Inferior parietal cortex (tissue), 1 donor: ENCODE results near the gene TSPAN6.

Experiments
- DNase-seq: peaks from one replicate; pipeline ENCODE4 v3.0.0-alpha.2; 2016; ENCODE audit errors: extremely low spot score

The TSPAN6 gene, protein sequence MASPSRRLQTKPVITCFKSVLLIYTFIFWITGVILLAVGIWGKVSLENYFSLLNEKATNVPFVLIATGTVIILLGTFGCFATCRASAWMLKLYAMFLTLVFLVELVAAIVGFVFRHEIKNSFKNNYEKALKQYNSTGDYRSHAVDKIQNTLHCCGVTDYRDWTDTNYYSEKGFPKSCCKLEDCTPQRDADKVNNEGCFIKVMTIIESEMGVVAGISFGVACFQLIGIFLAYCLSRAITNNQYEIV

DNA sequence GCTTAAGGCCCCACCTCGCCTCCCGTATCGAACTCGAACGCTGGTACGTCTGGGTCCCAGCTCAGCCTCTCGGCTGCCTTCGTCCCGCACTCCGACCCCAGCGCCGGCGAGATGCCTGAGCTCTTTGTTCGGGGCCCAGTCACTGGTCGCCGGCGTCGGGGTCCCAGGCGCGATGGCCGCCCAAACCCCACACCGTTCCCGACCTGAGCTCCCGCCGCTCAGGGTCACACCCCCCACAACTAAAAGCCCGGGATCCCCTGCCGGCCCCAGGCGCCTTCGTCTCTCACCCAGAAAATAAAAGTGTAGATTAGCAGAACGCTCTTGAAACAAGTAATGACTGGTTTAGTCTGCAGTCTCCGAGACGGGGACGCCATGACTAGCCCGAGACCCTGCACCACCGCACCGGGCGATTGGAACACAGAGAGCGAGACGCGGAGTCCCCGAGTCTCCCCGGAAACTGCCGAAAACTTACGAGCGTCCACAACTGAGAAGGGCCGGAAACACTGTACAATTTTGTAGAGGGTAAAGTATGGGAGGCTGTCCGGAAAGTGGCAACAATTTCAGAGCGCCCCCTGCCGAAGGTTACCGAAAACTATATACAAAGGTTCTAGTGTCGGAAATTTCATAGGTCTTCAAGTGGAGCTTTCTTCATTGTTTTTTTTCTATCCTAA, at the start of gene TSPAN6:
TSS of gene TSPAN6 (minus strand) at position 486 of the 671 bp plus-strand sequence. CDS start at position 374, 112 bp downstream.
- peak; percentile 60 for DNase-seq

DNA sequence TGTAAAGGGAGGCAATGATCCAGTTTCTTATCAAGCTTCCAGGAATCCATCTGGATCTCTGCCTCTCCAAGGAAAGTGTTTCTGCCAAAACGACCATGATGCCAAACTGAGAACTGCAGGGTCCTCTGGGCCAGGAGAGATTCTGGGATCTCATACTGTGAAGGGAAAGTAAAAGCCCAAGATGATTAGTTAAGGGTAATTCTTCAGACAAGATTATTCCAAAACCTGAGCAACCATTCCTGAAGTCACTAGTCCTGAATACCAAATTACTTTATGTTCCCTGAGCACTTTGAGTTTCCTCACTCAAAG, 49.3 kb upstream of the TSPAN6 start:
- DNase-seq, result no peak

DNA sequence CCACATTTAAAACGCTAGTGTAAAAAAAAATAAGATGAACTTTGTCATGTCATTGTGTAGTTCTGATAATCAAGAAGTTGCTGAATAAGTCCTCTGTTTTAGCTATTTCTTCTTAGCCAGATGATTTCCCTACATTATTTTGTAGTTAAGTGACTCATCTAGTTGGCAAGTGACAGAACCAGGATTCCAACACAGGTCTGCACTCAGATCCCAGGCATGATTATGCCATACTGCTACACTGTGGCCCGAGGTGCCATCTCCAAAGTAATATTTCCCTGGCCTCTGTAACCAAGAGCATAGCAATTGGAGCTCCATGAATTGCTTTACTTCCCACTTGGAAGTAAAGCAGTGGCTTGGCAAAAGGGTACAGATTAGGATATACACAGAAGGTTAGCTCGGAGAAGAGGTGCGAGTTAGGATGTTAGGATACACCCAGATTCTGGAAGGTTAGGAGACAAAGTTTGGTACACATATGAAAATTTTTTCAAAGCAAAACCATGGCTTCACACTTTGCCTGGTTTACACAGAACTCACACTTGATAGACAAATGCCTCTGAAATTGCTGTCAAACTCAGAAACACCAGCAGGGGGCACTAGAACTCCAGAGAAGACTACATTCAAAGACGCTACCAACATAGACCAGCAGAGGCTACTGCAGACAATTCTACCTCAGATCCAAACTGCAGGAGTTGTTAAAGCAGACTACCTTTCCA, 48.8 kb upstream of the TSPAN6 start:
- DNase-seq, result peak; percentile 81

DNA sequence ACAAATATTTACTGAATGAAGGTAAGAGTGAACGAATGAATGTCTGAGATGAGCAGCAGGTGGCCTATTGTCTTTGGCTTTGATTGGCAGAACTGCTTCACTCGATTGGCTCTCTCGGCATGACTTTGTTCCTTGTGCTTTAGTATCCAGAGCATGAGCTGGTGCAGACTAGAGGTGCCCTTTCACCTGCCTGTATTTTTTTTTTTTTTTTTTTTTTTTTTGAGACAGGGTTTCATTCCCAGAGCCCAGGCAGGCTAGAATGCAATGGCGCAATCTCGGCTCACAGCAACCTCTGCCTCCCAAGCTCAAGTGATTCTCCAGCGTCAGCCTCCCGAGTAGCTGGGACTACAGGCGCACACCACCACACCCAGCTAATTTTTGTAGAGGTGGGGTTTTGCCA, 46.3 kb upstream of the TSPAN6 start:
- no peak for DNase-seq

DNA sequence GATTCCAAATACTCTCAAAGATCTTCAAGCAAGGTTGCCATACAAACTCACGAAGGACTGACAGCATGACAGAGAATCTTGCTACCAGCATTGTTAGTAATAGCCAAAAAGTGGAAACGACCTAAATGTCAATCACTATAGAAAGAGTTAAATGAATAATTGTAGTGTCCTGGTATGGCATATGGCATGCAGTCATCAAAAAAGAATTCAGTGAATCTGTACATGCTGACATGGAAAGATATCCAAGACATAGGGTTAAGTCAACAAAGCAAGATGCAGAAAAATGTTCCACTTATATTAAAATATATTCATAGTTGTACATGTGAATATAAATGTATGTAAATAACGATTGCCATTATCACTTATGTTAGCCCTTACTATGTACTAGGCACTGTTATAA, 45.0 kb upstream of the TSPAN6 start:
- no peak for DNase-seq

DNA sequence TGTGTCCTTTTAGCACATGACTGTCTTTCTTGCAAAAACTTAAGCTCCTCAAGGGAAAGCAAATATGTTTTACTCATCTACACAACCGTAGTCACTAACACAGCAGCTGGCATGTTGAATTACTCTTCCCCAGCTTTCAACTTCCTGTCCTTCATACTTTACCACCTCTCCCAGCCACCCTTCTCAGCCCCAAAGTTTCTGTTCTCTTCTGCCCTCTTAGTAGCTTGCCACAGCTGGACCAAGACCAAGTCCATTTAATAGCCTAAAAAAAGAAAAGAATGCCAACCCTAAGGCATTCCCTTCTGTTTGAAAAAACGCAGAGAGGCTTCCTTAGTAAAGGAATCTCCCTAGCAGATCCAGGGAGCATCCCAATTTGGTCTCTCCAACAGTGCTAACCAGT, 44.1 kb upstream of the TSPAN6 start:
- no peak for DNase-seq

DNA sequence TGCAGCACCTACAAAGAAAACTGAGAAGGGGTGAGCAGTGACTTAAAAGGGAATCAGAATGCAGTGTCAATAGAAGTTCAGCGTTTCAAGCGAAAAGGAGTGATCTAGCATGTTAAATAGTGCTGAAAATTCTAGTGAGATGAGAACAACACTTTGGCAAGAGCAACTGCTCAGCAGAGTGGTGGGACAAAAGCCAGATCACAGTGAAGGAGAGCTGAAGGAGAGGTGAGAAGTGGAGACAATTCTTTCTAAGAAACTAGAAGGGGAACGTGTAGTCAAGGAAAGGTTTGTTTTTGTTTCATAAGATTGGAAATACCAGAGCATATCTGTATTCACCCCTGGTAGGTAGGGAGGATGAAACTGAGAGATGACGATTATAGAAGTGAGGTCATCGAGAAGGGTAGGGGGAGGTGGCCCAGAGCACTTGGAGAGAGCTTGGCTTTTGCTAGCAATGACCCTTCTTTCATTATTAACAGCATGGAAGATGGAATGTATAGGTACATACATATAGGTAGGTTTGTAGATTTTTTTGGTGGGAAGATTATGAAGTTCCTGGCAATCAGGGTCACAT, 41.1 kb upstream of the TSPAN6 start:
- no peak for DNase-seq

DNA sequence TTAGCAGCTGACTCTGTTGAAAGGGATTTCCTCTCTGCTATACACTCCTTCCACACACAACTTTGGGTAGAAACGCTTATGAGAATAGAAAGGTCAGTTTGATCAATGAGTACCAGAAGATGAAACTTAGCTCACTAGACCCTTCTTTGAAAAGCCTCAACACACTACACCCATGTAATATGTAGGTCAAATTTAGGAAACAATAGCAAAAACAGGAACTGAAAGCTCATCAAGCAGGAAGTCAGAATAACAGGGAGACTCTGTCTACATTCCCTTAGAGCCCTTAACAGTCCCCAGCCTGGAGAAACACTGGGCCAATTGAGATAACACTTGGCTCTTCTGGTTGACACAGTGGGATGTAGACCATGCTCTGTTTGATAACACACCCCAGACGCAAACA, 38.1 kb upstream of the TSPAN6 start:
- DNase-seq, result no peak

DNA sequence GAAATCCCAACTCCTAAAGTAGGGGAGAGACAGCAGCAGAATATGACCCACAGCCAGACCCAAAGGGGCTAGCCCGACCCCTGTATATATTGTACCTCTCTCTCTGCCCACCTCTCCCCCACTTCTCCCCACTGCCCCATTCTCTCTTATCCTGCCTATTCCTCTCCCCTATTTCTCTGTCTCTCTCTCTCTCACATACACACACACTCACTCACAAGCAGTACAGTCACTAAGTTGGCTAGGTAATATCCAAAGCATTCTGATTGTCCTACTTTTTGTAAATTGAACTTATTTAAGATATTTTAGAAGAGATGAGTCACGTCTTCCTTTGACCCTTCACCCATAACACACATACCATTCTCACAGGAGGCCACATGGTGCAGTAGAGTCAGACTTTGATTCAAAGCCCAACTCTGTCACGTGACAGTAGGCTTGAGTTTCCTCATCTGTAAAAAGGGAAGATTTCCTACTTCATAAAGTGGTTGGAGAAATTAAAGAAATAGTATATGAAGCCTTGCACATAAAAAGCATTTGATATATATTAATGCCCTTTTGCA, 36.9 kb upstream of the TSPAN6 start:
- no peak for DNase-seq

DNA sequence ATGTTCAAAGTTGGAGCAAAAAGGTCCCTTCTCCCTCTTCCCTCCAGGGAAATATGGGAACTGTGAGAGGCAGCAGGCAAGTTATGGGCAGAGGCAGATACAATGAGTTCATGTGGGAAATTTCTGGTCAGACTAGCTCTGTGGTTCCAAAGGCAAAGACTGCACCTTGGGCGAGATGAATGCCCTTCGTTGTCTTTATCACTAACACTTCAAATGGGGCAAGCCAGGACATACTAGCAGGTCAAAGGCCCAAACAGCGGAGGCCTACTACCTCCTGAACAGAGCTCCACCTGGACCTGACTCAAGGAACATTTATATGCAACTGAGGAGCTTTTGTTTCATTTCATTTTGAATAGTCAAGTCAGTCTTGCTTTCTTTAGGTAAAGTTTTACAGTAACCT, 36.4 kb upstream of the TSPAN6 start:
- DNase-seq, result no peak

DNA sequence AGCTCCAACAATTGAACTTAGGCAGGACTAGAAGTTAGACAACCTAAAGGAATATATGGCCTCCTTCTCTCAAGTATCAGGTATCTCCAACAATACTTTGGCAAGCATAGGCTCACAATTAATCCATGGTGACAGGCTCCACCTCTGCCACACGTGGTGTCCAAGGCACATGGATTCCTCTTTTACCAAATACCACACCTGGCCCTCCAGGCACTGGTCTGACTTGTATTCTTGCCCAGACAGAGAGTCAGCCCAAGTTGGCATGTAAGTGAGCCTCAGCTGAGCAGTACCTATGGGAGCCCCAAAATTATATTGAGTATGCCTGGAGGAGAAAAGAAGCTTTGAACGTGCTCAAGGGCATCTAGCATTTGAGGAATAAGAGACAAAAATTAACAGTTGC, 27.0 kb upstream of the TSPAN6 start:
- no peak for DNase-seq

DNA sequence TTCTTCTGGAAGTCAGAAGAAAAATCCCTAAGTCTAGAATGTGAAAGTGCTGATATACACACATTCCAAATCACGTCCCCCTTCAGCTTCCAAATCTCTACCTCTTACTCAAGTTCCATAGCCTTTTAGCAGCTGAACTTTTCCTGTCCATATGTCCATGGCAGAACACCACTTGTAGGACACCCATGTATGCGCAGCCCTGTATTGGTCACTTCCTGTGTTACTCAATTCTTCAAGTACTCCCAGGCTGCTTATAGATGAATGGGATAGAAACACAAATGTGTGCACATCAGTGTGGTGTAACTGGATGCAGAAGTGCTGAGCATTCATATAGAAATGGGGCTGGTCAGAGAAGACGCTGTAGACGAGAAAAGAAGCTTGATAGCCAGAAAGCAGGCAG, 26.2 kb upstream of the TSPAN6 start:
- no peak for DNase-seq

DNA sequence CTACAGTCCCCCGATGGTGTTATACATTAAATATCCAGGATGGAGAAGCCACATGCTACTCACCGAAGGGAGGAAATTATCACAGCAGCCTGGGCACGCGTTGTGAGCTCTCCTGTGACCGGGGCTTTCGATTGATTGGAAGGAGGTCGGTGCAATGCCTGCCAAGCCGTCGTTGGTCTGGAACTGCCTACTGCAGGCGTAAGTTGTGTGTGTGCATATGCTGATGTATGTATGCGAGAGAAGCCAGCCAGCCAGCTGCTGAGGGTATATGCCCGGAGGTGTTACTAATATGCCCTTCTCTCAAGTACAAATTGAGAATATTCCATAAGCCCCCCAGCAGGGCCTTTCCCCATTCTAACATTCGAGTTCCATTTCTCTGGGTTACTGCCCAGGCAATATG, 25.6 kb upstream of the TSPAN6 start:
- no peak for DNase-seq

DNA sequence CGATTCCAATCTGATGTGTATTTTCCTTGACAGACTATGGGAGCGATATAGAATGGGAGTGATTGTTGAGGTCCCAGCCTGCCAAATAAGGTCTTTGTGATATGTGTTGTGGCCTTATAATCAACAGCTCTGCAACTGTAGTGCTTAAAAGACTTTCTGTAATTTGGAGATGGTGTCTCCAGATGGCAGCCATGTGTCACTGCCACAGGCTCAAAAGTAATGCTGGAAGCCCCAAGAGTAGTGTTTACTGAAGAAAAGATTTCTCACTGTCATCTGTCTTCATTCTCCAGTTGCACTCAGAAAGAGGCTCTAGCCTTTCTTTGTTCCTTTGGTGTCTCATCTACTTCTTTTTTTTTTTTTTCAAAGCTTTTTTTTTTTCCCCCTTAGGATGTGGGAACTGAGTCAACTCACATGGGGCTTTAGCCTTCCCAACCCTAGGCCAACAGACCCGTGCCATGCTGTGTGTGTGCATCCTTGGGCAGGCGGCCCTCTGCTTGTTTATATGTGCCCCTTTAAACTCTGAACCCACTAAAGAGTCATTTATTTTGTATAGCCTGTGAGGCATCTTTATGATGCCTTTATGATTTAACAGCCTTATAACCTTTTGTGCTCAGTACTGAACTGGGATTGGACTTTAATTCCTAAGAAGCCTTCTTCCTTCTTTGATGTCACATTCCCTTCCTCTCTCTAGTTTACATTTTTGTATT, 23.0 kb upstream of the TSPAN6 start:
- DNase-seq, result no peak

DNA sequence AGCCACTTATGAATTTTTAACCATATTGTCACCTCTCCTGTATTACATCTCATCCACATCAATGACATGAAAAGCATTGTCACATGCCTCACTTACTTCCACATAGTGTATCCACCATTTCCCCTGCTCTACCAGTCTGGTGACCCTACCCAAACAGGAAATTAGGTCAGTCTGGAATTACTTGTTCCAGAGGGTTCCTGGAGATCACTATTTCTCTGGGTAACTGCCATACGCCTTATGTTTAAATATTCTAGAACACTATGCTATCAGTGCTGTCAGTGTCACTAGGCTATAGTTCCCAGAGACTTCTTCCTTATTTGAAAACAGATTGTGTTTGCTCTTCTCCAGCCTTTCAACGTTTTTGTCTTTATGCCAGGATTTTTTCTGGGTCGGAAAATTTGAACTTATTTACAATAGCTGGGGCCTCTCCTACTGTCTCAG, 22.4 kb upstream of the TSPAN6 start:
- DNase-seq, result no peak

DNA sequence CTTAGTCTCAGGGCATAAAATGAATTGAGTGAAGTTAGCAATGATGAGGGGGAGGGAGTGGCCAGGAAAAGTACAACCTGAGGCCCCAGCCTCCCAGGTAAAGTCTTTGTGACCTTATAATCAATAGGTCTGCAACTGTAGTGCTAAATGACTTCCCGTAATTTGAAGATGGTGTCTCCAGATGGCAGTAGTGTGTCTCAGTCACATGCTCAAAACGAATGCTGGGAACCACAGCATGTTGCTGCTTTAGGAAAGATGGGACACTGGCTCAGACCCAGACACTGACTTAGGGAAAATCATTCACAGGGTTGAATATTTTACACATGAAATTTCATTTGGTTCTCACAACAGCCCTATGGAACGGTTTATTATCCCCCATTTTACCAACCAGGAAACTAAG, 17.7 kb upstream of the TSPAN6 start:
- DNase-seq, result no peak

DNA sequence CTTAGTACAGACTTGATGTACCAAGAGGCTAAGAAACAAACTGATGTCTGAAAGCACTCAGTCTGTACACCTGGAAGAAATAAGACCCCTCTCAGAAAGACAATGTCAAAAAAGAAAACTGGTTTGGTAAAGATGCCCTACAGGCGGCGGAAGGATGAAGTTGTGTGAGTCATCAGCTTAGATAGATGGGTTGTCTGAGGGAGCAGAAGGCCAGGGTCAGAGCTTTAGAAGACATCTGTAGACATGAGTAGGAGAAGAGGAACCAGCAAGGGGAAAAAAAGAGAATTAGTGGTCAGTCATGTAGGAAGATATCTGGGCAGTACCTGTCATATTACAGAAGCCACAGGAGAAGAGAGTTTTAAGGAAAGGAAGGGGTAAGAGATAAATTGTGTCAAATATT, 15.7 kb upstream of the TSPAN6 start:
- no peak for DNase-seq

DNA sequence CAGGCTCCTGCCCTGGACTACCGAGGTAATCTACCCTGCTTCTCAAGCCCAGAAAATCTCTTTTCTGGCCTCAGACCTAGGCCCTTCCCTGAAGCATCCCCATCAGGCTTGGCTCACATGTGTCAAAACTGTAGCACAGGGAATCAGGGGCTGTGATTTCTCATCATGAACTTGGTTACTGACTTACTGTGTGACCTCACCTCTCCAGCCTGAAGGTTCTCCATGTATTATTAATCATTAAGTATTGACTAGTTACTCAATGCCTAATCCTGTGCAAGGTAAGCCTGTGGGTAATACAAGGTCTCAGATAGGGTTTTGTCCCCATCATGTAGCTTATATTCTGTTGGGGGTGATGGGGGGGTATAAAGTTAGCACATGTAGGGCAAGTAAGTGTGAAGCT, 14.2 kb upstream of the TSPAN6 start:
- no peak for DNase-seq

DNA sequence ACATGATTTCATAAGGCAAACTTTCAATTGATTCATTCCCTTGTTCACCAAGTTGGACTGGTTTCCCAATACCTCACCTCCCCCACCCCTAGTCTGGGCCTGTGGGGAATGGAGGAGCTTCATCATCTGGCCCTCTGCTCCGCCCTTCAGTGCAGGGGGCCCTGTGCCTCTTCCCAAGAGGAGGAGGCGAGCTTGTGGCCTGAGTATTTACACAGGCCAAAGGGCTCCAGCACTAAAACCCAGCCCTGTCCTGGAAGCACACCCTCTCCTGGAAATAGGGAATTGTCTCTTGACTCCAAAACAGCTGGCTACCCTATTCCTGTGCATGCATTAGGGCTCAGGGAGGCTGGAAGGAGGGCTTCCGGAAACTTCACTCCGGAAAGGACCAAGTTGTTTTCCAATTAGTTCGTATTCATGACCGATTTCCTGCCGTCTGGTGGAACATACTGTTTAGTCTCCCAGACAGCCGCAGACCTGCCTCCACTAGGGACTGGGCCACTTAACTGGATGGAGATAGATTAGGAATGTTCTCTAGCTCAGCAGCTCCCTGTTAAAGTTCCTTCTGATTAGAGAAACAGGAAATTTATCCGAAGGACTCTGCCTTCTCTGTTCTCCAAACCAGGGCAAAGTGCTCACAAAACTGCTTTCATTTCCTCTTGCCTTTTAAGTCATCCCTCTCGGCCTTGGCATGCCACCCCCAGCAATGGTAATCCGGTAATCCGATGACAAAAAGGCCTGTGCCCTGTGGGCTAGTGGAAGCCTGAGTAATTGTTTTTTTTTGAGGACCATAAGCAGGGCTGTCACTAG, 13.1 kb upstream of the TSPAN6 start:
- no peak for DNase-seq

DNA sequence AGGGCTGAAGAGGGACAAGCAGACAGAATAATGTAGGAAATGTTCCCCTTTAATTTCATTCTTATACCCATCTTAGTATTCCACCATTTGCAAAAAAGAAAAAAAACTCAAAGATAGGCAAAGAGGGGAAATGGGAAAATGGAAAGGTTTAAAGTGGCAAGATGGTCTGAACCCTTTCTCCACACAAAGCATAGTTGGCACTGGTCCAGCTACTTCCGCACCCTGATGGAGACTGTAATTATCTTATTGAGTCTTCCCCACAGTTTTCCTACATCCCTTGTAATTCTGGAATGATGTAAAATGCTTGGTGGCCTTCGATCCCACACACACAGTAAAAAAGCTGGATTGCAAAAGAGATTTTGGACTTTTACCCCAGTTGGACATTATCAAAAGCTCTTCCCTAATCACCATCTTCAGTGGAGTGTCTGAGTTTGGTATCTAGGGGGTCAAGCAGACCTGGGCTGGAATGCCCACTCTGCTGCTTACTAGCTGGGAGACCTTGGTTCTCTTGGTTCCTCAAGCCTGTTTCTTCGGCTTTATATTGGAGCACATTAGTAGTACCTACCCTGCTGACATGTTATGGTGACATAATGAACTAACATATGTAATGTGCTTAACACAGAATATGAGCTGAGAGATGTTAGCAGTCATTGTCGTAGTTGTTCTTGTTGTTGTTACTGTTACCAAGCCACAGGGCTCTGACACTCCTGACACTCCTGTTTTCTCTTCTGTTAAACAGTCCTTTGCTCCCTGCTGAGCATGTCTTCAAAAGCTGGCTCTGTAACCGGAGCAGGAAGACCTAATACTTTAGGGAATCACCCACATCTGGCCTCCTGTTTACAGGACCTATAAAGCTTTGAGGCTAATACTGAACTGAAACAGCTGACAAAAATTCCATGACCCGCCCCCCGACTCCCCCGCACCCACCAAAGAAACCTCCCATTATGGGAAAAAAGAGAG, 12.1 kb upstream of the TSPAN6 start:
- DNase-seq, result no peak
